Neutrophil (primary cell): ENCODE results near the gene CDH5.

Experiments used
- H3K27ac ChIP-seq: fragments of 200-600 bp; sonication (generic); 2 replicates; pipeline ENCODE4 v1.5.1; 2016; ENCODE audit warnings: mild to moderate bottlenecking, moderate library complexity
- H3K27me3 ChIP-seq: fragments of 200-600 bp; sonication (generic); 2 replicates; pipeline ENCODE4 v1.6.0; 2016; ENCODE audit warnings: mild to moderate bottlenecking
- H3K36me3 ChIP-seq: fragments of 200-600 bp; sonication (generic); 2 replicates; pipeline ENCODE4 v1.5.1; 2017
- H3K4me1 ChIP-seq, 2 experiments: fragments of 200-600 bp in 1 of 2; sonication (generic) in 1 of 2; 1 replicate in 1 of 2; 2 replicates in 1 of 2; pipeline versions ENCODE4 v1.5.1 to v1.6.1; 2013 to 2016; ENCODE audit warnings: low read depth in 1 of 2, low read length in 1 of 2, mild to moderate bottlenecking in 1 of 2, moderate library complexity in 1 of 2; ENCODE audit not compliant: control insufficient read depth in 1 of 2, insufficient read depth in 1 of 2
- H3K4me3 ChIP-seq, 2 experiments: fragments of 200-600 bp in 1 of 2; sonication (generic) in 1 of 2; 1 replicate in 1 of 2; 2 replicates in 1 of 2; pipeline ENCODE4 v1.5.1; 2013 to 2016; ENCODE audit warnings: low read depth in 1 of 2, low read length in 1 of 2, mild to moderate bottlenecking in 1 of 2, moderate library complexity in 1 of 2
- H3K9me3 ChIP-seq: fragments of 200-600 bp; sonication (generic); 2 replicates; pipeline ENCODE4 v1.5.1; 2016
- TF ChIP-seq, protein P1 (sequence below): fragments of 200-600 bp; sonication (generic); IDR thresholded peaks from 2 replicates; pipeline ENCODE4 v1.5.1; 2016; ENCODE audit warnings: antibody characterized with exemption

The CDH5 gene

DNA sequence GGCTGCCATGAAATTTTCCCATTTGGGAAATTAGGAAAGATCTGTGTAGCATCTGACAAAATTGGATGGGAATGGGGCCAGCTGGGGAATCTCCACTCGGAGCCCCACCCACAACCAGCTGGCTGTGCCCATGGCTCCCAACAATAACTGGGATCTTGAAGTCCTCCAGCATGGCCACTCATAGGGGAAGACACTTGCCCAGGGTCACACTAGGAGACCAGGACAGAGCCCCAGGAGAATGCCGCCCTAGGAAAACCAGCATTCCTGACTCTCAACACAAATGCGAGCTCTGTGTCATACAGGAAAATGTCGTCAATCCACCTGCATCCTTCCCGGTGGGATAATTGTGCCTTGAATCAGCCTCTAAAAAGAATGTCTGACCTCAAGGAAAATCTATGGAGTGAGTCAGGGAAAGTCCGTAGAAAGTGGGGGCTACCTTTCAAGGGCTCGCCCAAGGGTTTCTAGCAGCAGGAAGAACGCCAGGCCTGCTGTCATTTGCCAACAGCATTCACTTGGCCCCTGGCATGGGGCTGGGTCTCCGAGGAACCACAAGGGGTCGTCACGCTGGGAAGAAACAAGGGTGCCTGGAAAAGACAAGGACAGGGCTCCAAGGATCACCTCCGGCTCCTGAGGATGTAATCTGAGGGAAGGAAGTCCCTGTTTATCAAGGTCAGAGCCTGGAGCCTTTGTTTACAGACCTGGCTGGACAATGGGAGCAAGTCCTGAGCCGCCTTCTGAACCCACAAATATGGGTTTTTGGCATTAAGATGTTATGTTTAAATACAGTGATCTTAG is 15.9 kb downstream of the CDH5 start:
- Histone ChIP-seq H3K4me1 (no peaks in the 10 kb centered on the region), H3K27me3 (no peaks in the 10 kb centered on the region), H3K36me3 (no peaks in the 10 kb centered on the region), H3K9me3 (no peaks in the 10 kb centered on the region), H3K27ac (no peak overlapping the region), H3K4me3 (no peak overlapping the region)
- TF ChIP-seq, protein P1, sequence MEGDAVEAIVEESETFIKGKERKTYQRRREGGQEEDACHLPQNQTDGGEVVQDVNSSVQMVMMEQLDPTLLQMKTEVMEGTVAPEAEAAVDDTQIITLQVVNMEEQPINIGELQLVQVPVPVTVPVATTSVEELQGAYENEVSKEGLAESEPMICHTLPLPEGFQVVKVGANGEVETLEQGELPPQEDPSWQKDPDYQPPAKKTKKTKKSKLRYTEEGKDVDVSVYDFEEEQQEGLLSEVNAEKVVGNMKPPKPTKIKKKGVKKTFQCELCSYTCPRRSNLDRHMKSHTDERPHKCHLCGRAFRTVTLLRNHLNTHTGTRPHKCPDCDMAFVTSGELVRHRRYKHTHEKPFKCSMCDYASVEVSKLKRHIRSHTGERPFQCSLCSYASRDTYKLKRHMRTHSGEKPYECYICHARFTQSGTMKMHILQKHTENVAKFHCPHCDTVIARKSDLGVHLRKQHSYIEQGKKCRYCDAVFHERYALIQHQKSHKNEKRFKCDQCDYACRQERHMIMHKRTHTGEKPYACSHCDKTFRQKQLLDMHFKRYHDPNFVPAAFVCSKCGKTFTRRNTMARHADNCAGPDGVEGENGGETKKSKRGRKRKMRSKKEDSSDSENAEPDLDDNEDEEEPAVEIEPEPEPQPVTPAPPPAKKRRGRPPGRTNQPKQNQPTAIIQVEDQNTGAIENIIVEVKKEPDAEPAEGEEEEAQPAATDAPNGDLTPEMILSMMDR = no peak

DNA sequence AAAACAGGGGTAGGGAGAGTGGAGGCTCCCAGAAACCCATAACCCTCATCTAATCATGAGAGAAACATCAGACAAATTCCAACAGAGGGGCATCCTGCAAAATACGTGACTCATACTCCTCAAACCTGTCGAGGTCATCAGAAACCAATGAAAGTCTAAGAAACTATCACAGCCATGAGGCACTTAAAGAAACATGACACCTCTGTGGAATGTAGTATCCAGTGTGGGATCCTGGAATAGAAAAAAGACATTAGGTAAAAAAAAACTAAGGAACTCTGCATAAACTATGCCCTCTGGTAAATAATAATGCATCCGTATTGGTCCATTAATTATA is 16.4 kb downstream of the CDH5 start:
- Histone ChIP-seq H3K4me3 (no peak overlapping the region), H3K4me1 (no peaks in the 10 kb centered on the region), H3K36me3 (no peaks in the 10 kb centered on the region), H3K9me3 (no peaks in the 10 kb centered on the region), H3K27ac (no peak overlapping the region), H3K27me3 (no peaks in the 10 kb centered on the region)
- TF ChIP-seq, protein P1 = no peak

DNA sequence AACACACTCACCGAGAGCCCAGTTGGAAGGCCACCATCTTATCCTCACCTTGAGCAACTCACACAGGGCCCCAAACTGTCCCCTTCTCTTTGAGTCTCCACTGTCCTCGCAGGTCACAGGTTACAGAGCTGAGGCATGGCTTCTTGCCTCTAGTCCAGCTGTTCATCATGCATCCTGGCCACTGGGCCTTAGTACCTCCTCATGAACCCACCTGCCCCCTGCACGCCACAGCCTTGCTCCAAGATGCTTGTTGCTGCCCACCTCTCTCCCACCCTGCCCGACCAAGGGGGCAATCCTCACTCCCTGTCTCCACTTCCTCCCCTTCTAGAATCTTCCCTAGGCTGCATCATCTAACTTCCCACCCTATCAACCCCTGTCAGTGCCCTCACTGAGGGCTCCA is 17.1 kb downstream of the CDH5 start:
- TF ChIP-seq, protein P1 = no peak
- Histone ChIP-seq H3K27ac (no peak overlapping the region), H3K9me3 (no peaks in the 10 kb centered on the region), H3K4me1 (no peaks in the 10 kb centered on the region), H3K4me3 (no peak overlapping the region), H3K36me3 (no peaks in the 10 kb centered on the region), H3K27me3 (no peaks in the 10 kb centered on the region)

DNA sequence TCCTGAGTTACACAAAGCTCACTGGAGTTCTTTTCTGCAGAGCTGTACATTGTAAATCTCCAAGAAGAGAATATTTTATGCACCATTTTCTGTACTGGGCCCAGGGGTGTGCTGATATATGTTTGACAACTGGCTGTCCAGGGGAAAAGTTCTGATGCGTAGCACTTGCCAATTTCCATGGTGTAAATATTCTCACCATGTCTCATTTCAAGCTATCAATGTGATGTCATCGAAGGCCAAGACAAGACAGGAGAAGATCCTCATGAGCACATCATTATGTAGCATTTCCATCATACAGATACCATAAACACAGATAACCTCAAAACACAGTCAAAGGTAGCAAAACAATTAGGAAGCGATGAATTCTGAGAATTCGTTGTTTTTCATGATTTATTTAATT is 18.9 kb downstream of the CDH5 start:
- no peaks in the 10 kb centered on the region for H3K36me3 ChIP-seq
- no peaks in the 10 kb centered on the region for H3K4me1 ChIP-seq
- TF ChIP-seq, protein P1 = no peak
- no peak overlapping the region for H3K4me3 ChIP-seq
- no peaks in the 10 kb centered on the region for H3K27me3 ChIP-seq
- H3K9me3 ChIP-seq = no peaks in the 10 kb centered on the region
- no peak overlapping the region for H3K27ac ChIP-seq

DNA sequence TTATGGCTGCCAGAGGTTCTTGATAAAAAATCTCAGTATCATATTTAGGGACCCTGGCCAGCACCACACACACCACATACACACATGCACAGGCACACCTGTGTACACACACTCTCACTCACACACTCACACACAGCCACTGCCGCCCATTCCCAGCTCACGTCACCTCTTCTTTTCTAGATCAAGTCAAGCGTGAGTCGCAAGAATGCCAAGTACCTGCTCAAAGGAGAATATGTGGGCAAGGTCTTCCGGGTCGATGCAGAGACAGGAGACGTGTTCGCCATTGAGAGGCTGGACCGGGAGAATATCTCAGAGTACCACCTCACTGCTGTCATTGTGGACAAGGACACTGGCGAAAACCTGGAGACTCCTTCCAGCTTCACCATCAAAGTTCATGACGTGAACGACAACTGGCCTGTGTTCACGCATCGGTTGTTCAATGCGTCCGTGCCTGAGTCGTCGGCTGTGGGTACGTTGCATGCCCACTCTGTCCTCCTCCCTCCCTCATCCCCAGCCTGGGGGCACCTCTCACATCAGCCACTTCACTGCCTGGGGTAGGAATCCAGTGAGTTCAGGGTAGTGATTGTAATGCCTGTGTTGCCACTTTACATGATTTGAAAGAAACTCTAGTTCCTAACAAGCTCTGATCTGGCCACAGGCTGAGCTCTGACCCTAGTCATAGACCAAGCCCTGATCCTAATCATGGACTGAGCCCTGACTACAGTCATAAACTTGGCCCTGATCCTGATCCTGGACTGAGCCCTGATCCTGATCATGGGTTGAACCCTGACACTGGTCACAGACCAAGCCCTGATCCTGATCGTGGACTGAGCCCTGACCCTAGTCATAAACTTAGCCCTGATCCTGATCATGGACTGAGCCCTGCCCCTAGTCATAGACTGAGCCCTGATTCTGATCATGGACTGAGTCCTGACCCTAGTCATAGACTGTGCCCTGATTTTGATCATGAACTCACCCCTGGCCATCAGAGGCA is 20.4 kb downstream of the CDH5 start:
- H3K4me3 ChIP-seq = no peak overlapping the region
- H3K27me3 ChIP-seq = no peaks in the 10 kb centered on the region
- no peaks in the 10 kb centered on the region for H3K4me1 ChIP-seq
- H3K9me3 ChIP-seq = no peaks in the 10 kb centered on the region
- no peaks in the 10 kb centered on the region for H3K36me3 ChIP-seq
- no peak overlapping the region for H3K27ac ChIP-seq
- TF ChIP-seq, protein P1 = no peak
